Panc1 (cell line): ENCODE measurements around the gene SCAP. TPM values are rescaled to one million over a fixed set of nuclear protein-coding genes. Genes with fewer than 3 reads are reported as not detected.

Experiments used
- ATAC-seq: fragments of 200-7000 bp; cut with Tn5 transposase; 2 replicates; pipeline ENCODE4 v1.9.1; 2020; ENCODE audit warnings: mild to moderate bottlenecking, moderate library complexity
- BruUV-seq: library from RNA; stranded (reverse); fragments of 400-500 nt; replicated peaks from 2 replicates; lab custom pipeline; 2021; lab: Mats Ljungman, UMichigan
- CTCF ChIA-PET: fragments of 300-600 bp; sonication (Branson Sonifier 250); formaldehyde crosslinking; loops from one replicate; lab custom pipeline; 2022; ENCODE audit warnings: antibody characterized with exemption; lab: Charles Lee
- POLR2A ChIA-PET: fragments of 300-600 bp; sonication (Branson Sonifier 250); formaldehyde crosslinking; loops from one replicate; lab custom pipeline; 2022; ENCODE audit warnings: antibody characterized with exemption; lab: Charles Lee
- DNase-seq: peaks from one replicate; pipeline ENCODE4 v3.0.0-alpha.2; 2010; ENCODE audit warnings: low read depth, low spot score
- H3K27ac ChIP-seq: 2 replicates; pipeline ENCODE4 v1.5.1; 2011; ENCODE audit warnings: mild to moderate bottlenecking, low read length, inconsistent platforms
- H3K27me3 ChIP-seq: fragments of 200-500 bp; sonication (Bioruptor generic); 2 replicates; pipeline ENCODE4 v1.6.0; 2014; ENCODE audit warnings: low read length, inconsistent platforms; ENCODE audit not compliant: control insufficient read depth, insufficient read depth
- H3K36me3 ChIP-seq: fragments of 200-500 bp; sonication (Bioruptor generic); 2 replicates; pipeline ENCODE4 v1.5.1; 2014; ENCODE audit warnings: inconsistent platforms, mild to moderate bottlenecking, low read length, moderate library complexity; ENCODE audit not compliant: control insufficient read depth, insufficient read depth
- H3K4me1 ChIP-seq: 2 replicates; pipeline ENCODE4 v1.5.1; 2011; ENCODE audit warnings: inconsistent platforms, mild to moderate bottlenecking, low read length, moderate library complexity; ENCODE audit not compliant: control insufficient read depth, insufficient read depth
- H3K4me3 ChIP-seq, 2 experiments: 2 replicates each; pipeline ENCODE4 v1.5.1; 2011 to 2012; ENCODE audit warnings: low read depth in 2 of 2, low read length in 2 of 2, mild to moderate bottlenecking in 2 of 2, inconsistent platforms in 1 of 2, moderate library complexity in 1 of 2
- H3K9me3 ChIP-seq: fragments of 200-500 bp; sonication (Bioruptor generic); 2 replicates; pipeline ENCODE4 v1.5.1; 2014; ENCODE audit warnings: low read depth, mild to moderate bottlenecking, inconsistent platforms, low read length, moderate library complexity; ENCODE audit not compliant: control insufficient read depth, insufficient read depth
- POLR2AphosphoS5 ChIP-seq: IDR thresholded peaks from 2 replicates; pipeline ENCODE4 v1.6.1; 2012; ENCODE audit warnings: mild to moderate bottlenecking, low read depth, low read length, moderate library complexity
- SIN3A ChIP-seq: IDR thresholded peaks from 2 replicates; pipeline ENCODE4 v1.6.1; 2012; ENCODE audit warnings: low read depth, mild to moderate bottlenecking, low read length, moderate library complexity, borderline replicate concordance; ENCODE audit not compliant: insufficient read depth
- TCF7L2 ChIP-seq: IDR thresholded peaks from 2 replicates; pipeline ENCODE4 v1.6.1; 2011; ENCODE audit warnings: mild to moderate bottlenecking, low read depth, low read length, inconsistent platforms
- in situ Hi-C: cut with HindIII; loops from 2 replicates; pipeline ENCODE4 v1.10.0; 2016; ENCODE audit warnings: low sequenced_read_pairs, low pct_unique_long_range_greater_than_20kb
- intact Hi-C: fragments of 100-400 bp; cut with micrococcal nuclease; formaldehyde crosslinking; loops from one replicate; pipeline ENCODE4 v1.10.0; 2022; ENCODE audit not compliant: unreplicated experiment
- total RNA-seq: library from RNA; stranded (reverse); gene quantifications from one replicate; pipeline ENCODE4 v1.2.1, GENCODE V29; 2021; ENCODE audit not compliant: unreplicated experiment
- TF ChIP-seq, protein P1 (sequence below): fragments of 450-650 bp; IDR thresholded peaks from 2 replicates; pipeline ENCODE4 v1.5.1; 2017; ENCODE audit warnings: mild to moderate bottlenecking
- TF ChIP-seq, protein P2 (sequence below), 2 experiments: IDR thresholded peaks; 2 replicates each; pipeline ENCODE4 v1.6.1; 2011 to 2012; ENCODE audit warnings: low read depth in 2 of 2, control low read depth in 1 of 2, low read length in 1 of 2, mild to moderate bottlenecking in 1 of 2, moderate library complexity in 1 of 2; ENCODE audit not compliant: insufficient read depth in 1 of 2

Gene SCAP
- total RNA-seq, 1 experiment from 2014 or later, result 49.7 TPM

DNA sequence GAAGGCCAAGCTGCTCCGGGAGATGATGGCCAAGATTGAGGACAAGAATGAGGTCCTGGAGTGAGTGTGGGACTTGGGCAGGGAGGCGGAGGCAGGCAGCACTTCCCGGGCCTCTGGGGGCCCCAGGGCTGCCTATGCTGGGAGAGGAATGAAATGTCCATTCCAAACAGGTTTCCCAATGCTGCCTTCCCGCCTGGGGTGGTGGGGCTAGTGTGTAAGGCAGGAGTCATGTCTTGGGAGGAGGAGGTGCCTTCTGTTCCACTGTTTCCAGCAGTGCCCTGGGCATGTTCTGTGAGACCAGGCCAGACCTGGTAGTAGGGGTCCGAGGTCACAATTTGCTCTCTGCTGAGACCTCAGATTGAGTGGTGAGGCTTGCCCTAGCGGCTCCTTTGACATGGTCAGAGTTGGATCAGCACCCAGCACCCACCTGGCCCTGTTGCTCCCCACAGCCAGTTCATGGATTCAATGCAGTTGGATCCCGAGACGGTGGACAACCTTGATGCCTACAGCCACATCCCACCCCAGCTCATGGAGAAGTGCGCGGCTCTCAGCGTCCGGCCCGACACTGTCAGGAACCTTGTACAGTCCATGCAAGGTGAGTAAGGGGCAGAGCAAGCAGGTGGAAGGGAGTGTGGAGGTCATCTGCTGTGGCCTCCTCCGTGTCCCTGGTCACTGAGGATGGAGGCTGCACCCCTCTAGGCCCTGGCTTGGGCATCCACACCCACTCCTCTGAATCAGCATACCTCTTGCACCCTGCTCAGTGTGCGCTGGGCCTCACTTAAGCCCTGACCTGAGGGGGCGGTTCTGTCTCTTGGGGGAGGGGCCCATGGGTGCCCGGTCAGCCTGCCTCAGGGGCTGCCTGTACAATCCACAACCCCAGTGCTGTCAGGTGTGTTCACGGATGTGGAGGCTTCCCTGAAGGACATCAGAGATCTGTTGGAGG is 67.6 kb downstream of the SCAP start:
- no peaks in the 10 kb centered on the region for H3K36me3 ChIP-seq

GRCh38 chr3:47407237-47407636 is 68.5 kb downstream of the SCAP start:
- CTCF ChIA-PET, result interaction anchor here (0.7 kb wide), 1 partner anchor 14 kb away, joined by 6 read pairs; no protein-coding TSS in a partner anchor
- POLR2A ChIA-PET, result no interaction called here
- in situ Hi-C loops, result no loop called here

More for the DNA sequence above, 67.6 kb downstream of the SCAP start:
- ChIA-PET POLR2A (no interaction called here), CTCF (interaction anchor here (0.7 kb wide), 1 partner anchor 13 kb away, joined by 6 read pairs; no protein-coding TSS in a partner anchor)
- DNase-seq (no peak), ATAC-seq (no peak)
- in situ Hi-C loops (no loop called here), intact Hi-C loops (no loop called here)
- TF ChIP-seq TCF7L2 (no peak), SIN3A (no peak), POLR2AphosphoS5 (no peak)
- TF ChIP-seq, protein P1, sequence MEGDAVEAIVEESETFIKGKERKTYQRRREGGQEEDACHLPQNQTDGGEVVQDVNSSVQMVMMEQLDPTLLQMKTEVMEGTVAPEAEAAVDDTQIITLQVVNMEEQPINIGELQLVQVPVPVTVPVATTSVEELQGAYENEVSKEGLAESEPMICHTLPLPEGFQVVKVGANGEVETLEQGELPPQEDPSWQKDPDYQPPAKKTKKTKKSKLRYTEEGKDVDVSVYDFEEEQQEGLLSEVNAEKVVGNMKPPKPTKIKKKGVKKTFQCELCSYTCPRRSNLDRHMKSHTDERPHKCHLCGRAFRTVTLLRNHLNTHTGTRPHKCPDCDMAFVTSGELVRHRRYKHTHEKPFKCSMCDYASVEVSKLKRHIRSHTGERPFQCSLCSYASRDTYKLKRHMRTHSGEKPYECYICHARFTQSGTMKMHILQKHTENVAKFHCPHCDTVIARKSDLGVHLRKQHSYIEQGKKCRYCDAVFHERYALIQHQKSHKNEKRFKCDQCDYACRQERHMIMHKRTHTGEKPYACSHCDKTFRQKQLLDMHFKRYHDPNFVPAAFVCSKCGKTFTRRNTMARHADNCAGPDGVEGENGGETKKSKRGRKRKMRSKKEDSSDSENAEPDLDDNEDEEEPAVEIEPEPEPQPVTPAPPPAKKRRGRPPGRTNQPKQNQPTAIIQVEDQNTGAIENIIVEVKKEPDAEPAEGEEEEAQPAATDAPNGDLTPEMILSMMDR, result no peak
- TF ChIP-seq, protein P2, sequence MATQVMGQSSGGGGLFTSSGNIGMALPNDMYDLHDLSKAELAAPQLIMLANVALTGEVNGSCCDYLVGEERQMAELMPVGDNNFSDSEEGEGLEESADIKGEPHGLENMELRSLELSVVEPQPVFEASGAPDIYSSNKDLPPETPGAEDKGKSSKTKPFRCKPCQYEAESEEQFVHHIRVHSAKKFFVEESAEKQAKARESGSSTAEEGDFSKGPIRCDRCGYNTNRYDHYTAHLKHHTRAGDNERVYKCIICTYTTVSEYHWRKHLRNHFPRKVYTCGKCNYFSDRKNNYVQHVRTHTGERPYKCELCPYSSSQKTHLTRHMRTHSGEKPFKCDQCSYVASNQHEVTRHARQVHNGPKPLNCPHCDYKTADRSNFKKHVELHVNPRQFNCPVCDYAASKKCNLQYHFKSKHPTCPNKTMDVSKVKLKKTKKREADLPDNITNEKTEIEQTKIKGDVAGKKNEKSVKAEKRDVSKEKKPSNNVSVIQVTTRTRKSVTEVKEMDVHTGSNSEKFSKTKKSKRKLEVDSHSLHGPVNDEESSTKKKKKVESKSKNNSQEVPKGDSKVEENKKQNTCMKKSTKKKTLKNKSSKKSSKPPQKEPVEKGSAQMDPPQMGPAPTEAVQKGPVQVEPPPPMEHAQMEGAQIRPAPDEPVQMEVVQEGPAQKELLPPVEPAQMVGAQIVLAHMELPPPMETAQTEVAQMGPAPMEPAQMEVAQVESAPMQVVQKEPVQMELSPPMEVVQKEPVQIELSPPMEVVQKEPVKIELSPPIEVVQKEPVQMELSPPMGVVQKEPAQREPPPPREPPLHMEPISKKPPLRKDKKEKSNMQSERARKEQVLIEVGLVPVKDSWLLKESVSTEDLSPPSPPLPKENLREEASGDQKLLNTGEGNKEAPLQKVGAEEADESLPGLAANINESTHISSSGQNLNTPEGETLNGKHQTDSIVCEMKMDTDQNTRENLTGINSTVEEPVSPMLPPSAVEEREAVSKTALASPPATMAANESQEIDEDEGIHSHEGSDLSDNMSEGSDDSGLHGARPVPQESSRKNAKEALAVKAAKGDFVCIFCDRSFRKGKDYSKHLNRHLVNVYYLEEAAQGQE (IDR thresholded peaks at IDR 0.05; ENCODE audit: insufficient read depth in 1 of 2, low read depth in 2 of 2, low read length in 1 of 2), result no peak
- Histone ChIP-seq H3K4me1 (no peaks in the 10 kb centered on the region), H3K27me3 (no peaks in the 10 kb centered on the region), H3K27ac (no peak overlapping the region), H3K4me3 (no peak overlapping the region), H3K9me3 (no peaks in the 10 kb centered on the region)
- BruUV-seq, result no TSS peak

More at GRCh38 chr3:47407237-47407636, 68.5 kb downstream of the SCAP start:
- no peaks in the 10 kb centered on the region for H3K27me3 ChIP-seq
- H3K4me1 ChIP-seq, result no peaks in the 10 kb centered on the region
- BruUV-seq, result no TSS peak
- no peaks in the 10 kb centered on the region for H3K9me3 ChIP-seq
- no peak overlapping the region for H3K4me3 ChIP-seq
- ATAC-seq (no peak), DNase-seq (no peak)
- no peak overlapping the region for H3K27ac ChIP-seq
- TF ChIP-seq SIN3A, result no peak
- TF ChIP-seq, protein P2 (IDR thresholded peaks at IDR 0.05; ENCODE audit: insufficient read depth in 1 of 2, low read depth in 2 of 2, low read length in 1 of 2), result no peak
- no peak for TF ChIP-seq TCF7L2
- TF ChIP-seq POLR2AphosphoS5, result no peak
- TF ChIP-seq, protein P1, result no peak
- H3K36me3 ChIP-seq, result no peaks in the 10 kb centered on the region
- intact Hi-C loops, result no loop called here
